ENCODE measurements around the gene KRT72. TPM values are rescaled to one million over a fixed set of nuclear protein-coding genes. Genes with fewer than 3 reads are reported as not detected.

The KRT72 gene
- total RNA-seq, 1 donor = not detected

- Histone ChIP-seq H2AFZ (ENCODE audit: low read length) (no peak overlapping the region), H3K36me3 (ENCODE audit: insufficient read depth, low read length) (no peaks in the 10 kb centered on the region), H3K27me3 (ENCODE audit: insufficient read depth, low read length) (peaks cover 37% of the 10 kb centered on the region), H3K9me3 (ENCODE audit: low read depth, low read length) (no peaks in the 10 kb centered on the region), H4K20me1 (ENCODE audit: insufficient read depth, low read length) (no peaks in the 10 kb centered on the region), H3K79me2 (ENCODE audit: insufficient read depth, low read length) (no peaks in the 10 kb centered on the region), H3K4me1 (ENCODE audit: insufficient read depth, low read length) (no peaks in the 10 kb centered on the region), H3K4me2 (ENCODE audit: insufficient read depth, low read length) (no peak overlapping the region), H3K27ac (ENCODE audit: low read depth, low read length) (no peak overlapping the region), H3K4me3 (ENCODE audit: insufficient read depth, low read length) (no peak overlapping the region)
- TF ChIP-seq CTCF (IDR thresholded peaks at IDR 0.05; ENCODE audit: extremely low read depth, low read depth, low read length) = no peak
- DNase-seq (ENCODE audit: insufficient read length, low spot score, missing footprints) = no peak
Observed at GRCh38 chr12:52633383-52633782, 32.1 kb upstream of the KRT72 start.

- no peak overlapping the region for H3K4me2 ChIP-seq (ENCODE audit: insufficient read depth, low read length)
- H3K4me1 ChIP-seq (ENCODE audit: insufficient read depth, low read length) = no peaks in the 10 kb centered on the region
- H3K36me3 ChIP-seq (ENCODE audit: insufficient read depth, low read length) = no peaks in the 10 kb centered on the region
- no peaks in the 10 kb centered on the region for H3K79me2 ChIP-seq (ENCODE audit: insufficient read depth, low read length)
- H4K20me1 ChIP-seq (ENCODE audit: insufficient read depth, low read length) = no peaks in the 10 kb centered on the region
- H3K27ac ChIP-seq (ENCODE audit: low read depth, low read length) = no peak overlapping the region
- no peak for TF ChIP-seq CTCF (IDR thresholded peaks at IDR 0.05; ENCODE audit: extremely low read depth, low read depth, low read length)
- DNase-seq (ENCODE audit: insufficient read length, low spot score, missing footprints) = no peak
- no peaks in the 10 kb centered on the region for H3K9me3 ChIP-seq (ENCODE audit: low read depth, low read length)
- H3K27me3 ChIP-seq (ENCODE audit: insufficient read depth, low read length) = peaks cover 38% of the 10 kb centered on the region
- no peak overlapping the region for H2AFZ ChIP-seq (ENCODE audit: low read length)
- H3K4me3 ChIP-seq (ENCODE audit: insufficient read depth, low read length) = no peak overlapping the region
Observed at GRCh38 chr12:52632656-52633055, 31.4 kb upstream of the KRT72 start.

- Histone ChIP-seq H3K27me3 (ENCODE audit: insufficient read depth, low read length) (peaks cover 40% of the 10 kb centered on the region), H4K20me1 (ENCODE audit: insufficient read depth, low read length) (no peaks in the 10 kb centered on the region), H3K79me2 (ENCODE audit: insufficient read depth, low read length) (no peaks in the 10 kb centered on the region), H3K9me3 (ENCODE audit: low read depth, low read length) (no peaks in the 10 kb centered on the region), H3K27ac (ENCODE audit: low read depth, low read length) (no peak overlapping the region), H3K36me3 (ENCODE audit: insufficient read depth, low read length) (no peaks in the 10 kb centered on the region), H2AFZ (ENCODE audit: low read length) (no peak overlapping the region), H3K4me2 (ENCODE audit: insufficient read depth, low read length) (no peak overlapping the region), H3K4me1 (ENCODE audit: insufficient read depth, low read length) (no peaks in the 10 kb centered on the region), H3K4me3 (ENCODE audit: insufficient read depth, low read length) (no peak overlapping the region)
- DNase-seq (ENCODE audit: insufficient read length, low spot score, missing footprints) = no peak
- TF ChIP-seq CTCF (IDR thresholded peaks at IDR 0.05; ENCODE audit: extremely low read depth, low read depth, low read length) = no peak
Observed at GRCh38 chr12:52631676-52632459, 30.6 kb upstream of the KRT72 start.

GRCh38 chr12:52631264-52631663, 30.0 kb upstream of the KRT72 start:
- Histone ChIP-seq H2AFZ (ENCODE audit: low read length) (no peak overlapping the region), H3K4me3 (ENCODE audit: insufficient read depth, low read length) (no peak overlapping the region), H3K4me2 (ENCODE audit: insufficient read depth, low read length) (no peak overlapping the region), H4K20me1 (ENCODE audit: insufficient read depth, low read length) (no peaks in the 10 kb centered on the region), H3K27me3 (ENCODE audit: insufficient read depth, low read length) (peaks cover 44% of the 10 kb centered on the region), H3K4me1 (ENCODE audit: insufficient read depth, low read length) (no peaks in the 10 kb centered on the region), H3K9me3 (ENCODE audit: low read depth, low read length) (no peaks in the 10 kb centered on the region), H3K79me2 (ENCODE audit: insufficient read depth, low read length) (no peaks in the 10 kb centered on the region), H3K36me3 (ENCODE audit: insufficient read depth, low read length) (no peaks in the 10 kb centered on the region), H3K27ac (ENCODE audit: low read depth, low read length) (no peak overlapping the region)
- no peak for TF ChIP-seq CTCF (IDR thresholded peaks at IDR 0.05; ENCODE audit: extremely low read depth, low read depth, low read length)
- no peak for DNase-seq (ENCODE audit: insufficient read length, low spot score, missing footprints)

Measured in osteoblast (primary cell).